Kidney epithelial cell (primary cell): ENCODE results near the gene KIRREL3. TPM values are rescaled to one million over a fixed set of nuclear protein-coding genes. Genes with fewer than 3 reads are reported as not detected.

Experiments used
- DNase-seq: peaks from one replicate; pipeline ENCODE4 v3.0.0-alpha.2; 2010; ENCODE audit warnings: low read depth
- H3K27me3 ChIP-seq: 2 replicates; pipeline ENCODE4 v1.6.0; 2011; ENCODE audit warnings: low read length; ENCODE audit not compliant: control insufficient read depth, insufficient read depth
- H3K36me3 ChIP-seq: 2 replicates; pipeline ENCODE4 v1.5.1; 2011; ENCODE audit warnings: low read length; ENCODE audit not compliant: control insufficient read depth, insufficient read depth
- H3K4me3 ChIP-seq: 2 replicates; pipeline ENCODE4 v1.5.1; 2011; ENCODE audit warnings: low read depth, mild to moderate bottlenecking, control low read depth, low read length
- CTCF ChIP-seq: IDR thresholded peaks from 2 replicates; pipeline ENCODE4 v1.5.1; 2011; ENCODE audit warnings: mild to moderate bottlenecking, moderate library complexity, low read length, control low read depth, inconsistent platforms; ENCODE audit not compliant: insufficient read depth, poor library complexity, severe bottlenecking
- total RNA-seq: library from RNA; depleted of rRNA; stranded (reverse); fragments of >200 nt; gene quantifications from 2 replicates; pipeline ENCODE4 v1.2.3, GENCODE V29; 2015

Gene KIRREL3
- total RNA-seq, 1 donor from 2014 or later: 1.3 TPM

- no peak for TF ChIP-seq CTCF
- H3K27me3 ChIP-seq: no peaks in the 10 kb centered on the region
- no peaks in the 10 kb centered on the region for H3K36me3 ChIP-seq
- no peak for DNase-seq
- peak overlapping the region; percentile 26 for H3K4me3 ChIP-seq
Observed at GRCh38 chr11:126585388-126585773, 415.2 kb downstream of the KIRREL3 start.

DNA sequence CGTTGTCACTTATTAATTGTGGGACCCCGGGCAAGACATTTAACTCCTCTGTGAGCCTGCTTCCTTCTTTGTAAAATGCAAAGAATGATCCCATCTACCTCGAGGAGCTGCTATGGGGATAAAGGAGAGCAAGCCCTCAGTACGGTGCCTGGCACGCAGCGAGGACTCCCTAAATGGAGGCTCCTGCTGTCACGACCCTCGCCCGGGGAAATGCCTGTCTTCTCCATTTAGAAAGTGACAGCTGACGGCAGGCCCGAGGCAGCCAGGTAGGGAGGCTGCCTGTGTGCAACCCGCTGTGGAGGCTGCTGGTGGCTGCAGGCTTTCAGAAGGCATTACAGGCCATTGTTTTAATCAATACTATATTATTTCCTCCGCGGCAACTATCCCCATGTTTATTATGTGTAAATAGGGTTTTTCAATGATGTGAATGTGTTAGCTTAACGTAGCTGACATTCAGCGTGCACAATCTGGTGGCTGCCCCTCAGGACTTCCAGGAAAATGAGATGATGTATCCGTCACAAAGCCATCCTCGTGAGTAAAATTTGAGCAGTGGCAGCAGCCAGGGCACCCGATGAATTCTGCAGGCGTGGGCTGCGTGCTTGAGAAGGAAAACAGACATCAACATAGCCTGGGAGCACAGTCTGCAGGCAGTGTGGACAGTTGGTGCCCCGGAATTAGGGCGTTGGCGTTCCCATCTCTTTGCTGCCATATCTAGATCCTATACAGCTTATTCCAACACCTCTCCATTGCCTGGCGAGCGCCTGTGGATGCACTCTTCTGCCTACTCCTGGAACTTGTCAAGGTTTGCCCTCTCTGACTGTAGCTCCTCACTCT is 416.8 kb downstream of the KIRREL3 start:
- no peaks in the 10 kb centered on the region for H3K36me3 ChIP-seq
- TF ChIP-seq CTCF: no peak
- no peaks in the 10 kb centered on the region for H3K27me3 ChIP-seq
- no peak for DNase-seq
- no peak overlapping the region for H3K4me3 ChIP-seq

DNA sequence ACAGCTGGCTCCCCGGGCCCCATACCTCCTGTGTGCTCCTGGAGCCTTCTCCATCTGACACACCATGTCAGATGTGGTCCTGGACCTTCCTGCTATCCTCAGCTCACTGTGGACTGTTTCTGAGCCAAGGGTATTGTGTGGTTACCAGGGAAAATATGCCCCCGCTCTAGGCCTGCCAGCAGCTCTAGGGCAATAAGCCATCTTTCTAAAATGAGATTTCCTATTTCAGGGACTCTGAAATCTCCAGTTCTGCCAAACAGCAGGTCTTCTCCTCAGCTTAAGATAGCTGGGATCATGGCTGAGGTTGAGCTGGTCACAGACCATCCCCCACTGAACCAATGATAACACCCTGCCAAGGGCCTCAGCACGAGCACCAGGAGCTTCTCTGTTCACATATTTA is 417.5 kb downstream of the KIRREL3 start:
- no peak for TF ChIP-seq CTCF
- Histone ChIP-seq H3K27me3 (no peaks in the 10 kb centered on the region), H3K4me3 (no peak overlapping the region), H3K36me3 (no peaks in the 10 kb centered on the region)
- no peak for DNase-seq

GRCh38 chr11:126581871-126582648 is 418.5 kb downstream of the KIRREL3 start:
- Histone ChIP-seq H3K36me3 (no peaks in the 10 kb centered on the region), H3K27me3 (no peaks in the 10 kb centered on the region), H3K4me3 (no peak overlapping the region)
- no peak for TF ChIP-seq CTCF
- no peak for DNase-seq

- no peak for DNase-seq
- TF ChIP-seq CTCF: no peak
Observed at GRCh38 chr11:126578426-126578825, 422.1 kb downstream of the KIRREL3 start.

GRCh38 chr11:126578021-126578420 is 422.5 kb downstream of the KIRREL3 start:
- no peak for TF ChIP-seq CTCF
- Histone ChIP-seq H3K4me3 (no peak overlapping the region), H3K27me3 (peaks cover 3% of the 10 kb centered on the region), H3K36me3 (no peaks in the 10 kb centered on the region)
- no peak for DNase-seq

More at GRCh38 chr11:126578426-126578825, 422.1 kb downstream of the KIRREL3 start:
- Histone ChIP-seq H3K36me3 (no peaks in the 10 kb centered on the region), H3K4me3 (no peak overlapping the region), H3K27me3 (no peaks in the 10 kb centered on the region)
